Heart left ventricle (tissue), 16 donors: ENCODE measurements around the gene ZFP36L1. TPM values are rescaled to one million over a fixed set of nuclear protein-coding genes. Genes with fewer than 3 reads are reported as not detected.

ENCODE experiments used
- ATAC-seq, 4 donors: fragments of 200-7000 bp; cut with Tn5 transposase; one replicate each; pipeline ENCODE4 v1.9.1; 2020 to 2022; ENCODE audit warnings: moderate library complexity in 4 of 4, mild to moderate bottlenecking in 3 of 4, moderate number of reproducible peaks in 1 of 4
- DNase-seq, 5 donors: peaks; one replicate each; pipeline ENCODE4 v3.0.0-alpha.2; 2020
- H3K27ac ChIP-seq, 12 donors: fragments of 200-600 bp; sonication (generic) in 4 of 12; one replicate each; pipeline versions ENCODE4 v1.5.0 to v1.8.0; 2016 to 2022; ENCODE audit warnings: mild to moderate bottlenecking in 2 of 12
- H3K27me3 ChIP-seq, 9 donors: fragments of 200-600 bp; sonication (generic) in 2 of 9; one replicate each; pipeline versions ENCODE4 v1.5.1 to v1.8.0; 2016 to 2022; ENCODE audit warnings: mild to moderate bottlenecking in 3 of 9
- H3K36me3 ChIP-seq, 9 donors: fragments of 200-600 bp; sonication (generic) in 2 of 9; one replicate each; pipeline versions ENCODE4 v1.5.0 to v1.8.0; 2018 to 2022; ENCODE audit warnings: mild to moderate bottlenecking in 2 of 9
- H3K4me1 ChIP-seq, 12 donors: fragments of 200-600 bp; sonication (generic) in 4 of 12; one replicate each; pipeline versions ENCODE4 v1.5.0 to v1.8.0; 2016 to 2022; ENCODE audit warnings: mild to moderate bottlenecking in 3 of 12
- H3K4me3 ChIP-seq, 12 donors: fragments of 200-600 bp; sonication (generic) in 4 of 12; one replicate each; pipeline versions ENCODE4 v1.5.0 to v1.8.0; 2017 to 2022; ENCODE audit warnings: mild to moderate bottlenecking in 9 of 12, moderate library complexity in 4 of 12
- H3K9me3 ChIP-seq, 12 donors: fragments of 200-600 bp; sonication (generic) in 4 of 12; one replicate each; pipeline versions ENCODE4 v1.5.0 to v1.8.0; 2016 to 2022; ENCODE audit warnings: mild to moderate bottlenecking in 1 of 12
- CTCF ChIP-seq, 12 donors: fragments of 200-600 bp; sonication (generic) in 4 of 12; IDR thresholded peaks; one replicate each; pipeline versions ENCODE4 v1.5.0 to v1.8.0; 2018 to 2022; ENCODE audit warnings: antibody characterized with exemption in 12 of 12, mild to moderate bottlenecking in 5 of 12
- POLR2A ChIP-seq, 2 donors: fragments of 450-650 bp; IDR thresholded peaks; one replicate each; pipeline ENCODE4 v1.6.1; 2017; ENCODE audit warnings: antibody characterized with exemption in 2 of 2, mild to moderate bottlenecking in 2 of 2, moderate library complexity in 2 of 2
- WGBS, 4 donors: extraction: QIAGEN DNeasy Blood & Tissue Kit in 2 of 4; methylation state at CpG; one replicate each; pipeline versions ENCODE4 v1.1.5 to v1.1.7; 2013 to 2018; 5-methylcytosine and 5-hydroxymethylcytosine counted together
- intact Hi-C, 10 donors: fragments of 100-400 bp; cut with DNase I; formaldehyde crosslinking; loops; one replicate each; pipeline versions ENCODE4 v1.11.1 to v1.14.2; 2022
- polyA plus RNA-seq, 2 donors: library from polyadenylated mRNA; stranded (reverse); fragments of 200-250 nt; gene quantifications; one replicate each; pipeline ENCODE4 v1.2.3, GENCODE V29; 2013
- total RNA-seq, 9 donors: library from RNA; depleted of rRNA in 2 of 9; stranded (reverse); fragments of >200 nt in 2 of 9; fragmentation: NEBNext Ultra II Directional in 3 of 9; extraction: Animal tissue kit (Norgen Biotek cat#: 25700) in 3 of 9; gene quantifications; one replicate each; pipeline versions ENCODE4 v1.1.0 to v1.2.4, GENCODE V29; 2016 to 2023
- donor health status: ischemic (EF 13 %, LVEDD 7.1; RV severe dilation, severe dysfunction).
- donor health status: healthy with polysubstance abuse.
- donor health status: DM: no; HTN: yes; CAD: no.
- donor health status: DM: no; HTN: no; CAD: no.
- donor health status: ischemic (EF 25% LVEDD 6.9; RV normal size, moderate dysfunction).
- donor health status: ischemic (EF 25% LVEDD 5.7; RV mildly dilated, moderate dysfunction).
- donor health status: healthy.
- donor health status: DM: yes; HTN: yes; CAD: no.
- donor health status: ischemic (EF 35%, LVEDD 5.7; RV mildly dilated, moderate dysfunction).
- donor health status: nonischemic (EF 11% LVEDD 7.7; RV severe dilation, severe dysfunction).
- donor health status: DM: yes; HTN: yes; CAD: no.
- donor health status: PGD.
- donor health status: ischemic (EF 29% LVEDD 5.4; RV normal size, mild dysfunction).
- donor health status: nonischemic (EF 23%, LVEDD 6.1; RV moderate dilation, normal function).

ZFP36L1 gene
- total and polyA plus RNA-seq, 11 donors, result 21.2 to 183 (median 68.9) TPM

GRCh38 chr14:68749487-68750475 is 43.1 kb downstream of the ZFP36L1 start:
- Histone ChIP-seq H3K27me3 (peaks cover 0 to 8% (median 0%) of the 10 kb centered on the region in 9 donors), H3K36me3 (no peaks in the 10 kb centered on the region), H3K4me3 (no peak overlapping the region), H3K9me3 (no peaks in the 10 kb centered on the region), H3K27ac (peak overlapping the region in 1 of 12 donors; percentile 53), H3K4me1 (peaks cover 0 to 24% (median 1%) of the 10 kb centered on the region in 12 donors)
- WGBS, 4 donors, result 85 to 88% (median 87%) methylated on average over 11 of the region's 11 CpGs
- peak in 1 of 5 donors; percentile 7 for DNase-seq
- TF ChIP-seq POLR2A (IDR thresholded peaks at IDR 0.05) (no peak), CTCF (IDR thresholded peaks at IDR 0.05) (no peak)
- intact Hi-C loops, result no loop called here
- no peak for ATAC-seq

GRCh38 chr14:68748691-68749090 is 44.2 kb downstream of the ZFP36L1 start:
- Histone ChIP-seq H3K27me3 (peaks cover 0 to 8% (median 0%) of the 10 kb centered on the region in 9 donors), H3K36me3 (no peaks in the 10 kb centered on the region), H3K4me3 (no peak overlapping the region), H3K4me1 (peaks cover 0 to 16% (median 1%) of the 10 kb centered on the region in 12 donors), H3K27ac (no peak overlapping the region), H3K9me3 (no peaks in the 10 kb centered on the region)
- DNase-seq (peak in 1 of 5 donors; percentile 17), ATAC-seq (no peak)
- 94 to 100% (median 95%) methylated on average over 4 to 5 of the region's 5 CpGs for WGBS, 4 donors
- intact Hi-C loops, result no loop called here
- TF ChIP-seq CTCF (IDR thresholded peaks at IDR 0.05) (no peak), POLR2A (IDR thresholded peaks at IDR 0.05) (no peak)

GRCh38 chr14:68748260-68748659 is 44.6 kb downstream of the ZFP36L1 start:
- ATAC-seq, result no peak
- H3K4me1 ChIP-seq, result peaks cover 0 to 16% (median 1%) of the 10 kb centered on the region in 12 donors
- intact Hi-C loops, result no loop called here
- DNase-seq, result no peak
- peaks cover 0 to 8% (median 0%) of the 10 kb centered on the region in 9 donors for H3K27me3 ChIP-seq
- 93 to 97% (median 95%) methylated on average over 10 of the region's 10 CpGs for WGBS, 4 donors
- no peak for TF ChIP-seq POLR2A (IDR thresholded peaks at IDR 0.05)
- no peak for TF ChIP-seq CTCF (IDR thresholded peaks at IDR 0.05)
- no peaks in the 10 kb centered on the region for H3K36me3 ChIP-seq
- H3K4me3 ChIP-seq, result no peak overlapping the region
- no peak overlapping the region for H3K27ac ChIP-seq
- no peaks in the 10 kb centered on the region for H3K9me3 ChIP-seq

GRCh38 chr14:68747393-68747792 is 45.5 kb downstream of the ZFP36L1 start:
- no peak for TF ChIP-seq CTCF (IDR thresholded peaks at IDR 0.05)
- TF ChIP-seq POLR2A (IDR thresholded peaks at IDR 0.05), result no peak
- Histone ChIP-seq H3K27me3 (peaks cover 0 to 8% (median 0%) of the 10 kb centered on the region in 9 donors), H3K4me3 (no peak overlapping the region), H3K27ac (no peak overlapping the region), H3K4me1 (peaks cover 0 to 8% (median 0%) of the 10 kb centered on the region in 12 donors), H3K9me3 (no peaks in the 10 kb centered on the region), H3K36me3 (no peaks in the 10 kb centered on the region)
- intact Hi-C loops, result no loop called here
- 93 to 97% (median 95%) methylated on average over 5 of the region's 5 CpGs for WGBS, 4 donors
- no peak for DNase-seq
- ATAC-seq, result no peak
